CD8-positive, alpha-beta memory T cell (primary cell): Measurements from ENCODE around the gene UMAD1. TPM values are rescaled to one million over a fixed set of nuclear protein-coding genes. Genes with fewer than 3 reads are reported as not detected.

ENCODE experiments used
- CTCF ChIA-PET: fragments of 350-600 bp; sonication (Branson Sonifier 250); formaldehyde crosslinking; loops from one replicate; lab custom pipeline; 2021; ENCODE audit warnings: antibody characterized with exemption; lab: Charles Lee
- POLR2A ChIA-PET: fragments of 350-600 bp; sonication (Branson Sonifier 250); formaldehyde crosslinking; loops from one replicate; lab custom pipeline; 2021; ENCODE audit warnings: antibody characterized with exemption; lab: Charles Lee
- DNase-seq, 5 donors: peaks; one replicate each; pipeline versions ENCODE4 v3.0.0 to v3.0.0-alpha.2; 2020 to 2022; ENCODE audit warnings: mixed read lengths in 1 of 5
- H3K27ac ChIP-seq: one replicate; pipeline ENCODE4 v1.7.0; 2013; ENCODE audit warnings: low read depth, mild to moderate bottlenecking, low read length, moderate library complexity
- H3K27me3 ChIP-seq: 2 replicates; pipeline ENCODE4 v1.7.0; 2013; ENCODE audit warnings: low read length, mild to moderate bottlenecking; ENCODE audit not compliant: insufficient read depth, poor library complexity, severe bottlenecking
- H3K36me3 ChIP-seq: 2 replicates; pipeline ENCODE4 v1.7.0; 2013; ENCODE audit warnings: mild to moderate bottlenecking, low read length, moderate library complexity; ENCODE audit not compliant: insufficient read depth
- H3K4me1 ChIP-seq: 2 replicates; pipeline ENCODE4 v1.7.0; 2013; ENCODE audit warnings: mild to moderate bottlenecking, low read length, moderate library complexity; ENCODE audit not compliant: insufficient read depth
- H3K4me3 ChIP-seq: 2 replicates; pipeline ENCODE4 v1.7.0; 2013; ENCODE audit warnings: mild to moderate bottlenecking, low read length
- H3K9me3 ChIP-seq: 2 replicates; pipeline ENCODE4 v1.7.0; 2013; ENCODE audit warnings: mild to moderate bottlenecking, low read length
- H3K27ac Mint-ChIP-seq, 8 donors: one replicate each; pipeline ENCODE4 v1.8.0; 2020 to 2021; ENCODE audit warnings: mixed read lengths in 8 of 8, mild to moderate bottlenecking in 6 of 8, inconsistent platforms in 3 of 8, moderate library complexity in 3 of 8
- H3K27me3 Mint-ChIP-seq, 2 donors: one replicate each; pipeline ENCODE4 v1.8.0; 2020 to 2021; ENCODE audit warnings: mixed read lengths in 2 of 2, mild to moderate bottlenecking in 1 of 2, moderate library complexity in 1 of 2
- H3K36me3 Mint-ChIP-seq, 3 donors: one replicate each; pipeline ENCODE4 v1.8.0; 2020 to 2021; ENCODE audit warnings: mixed read lengths in 3 of 3, inconsistent platforms in 1 of 3, mild to moderate bottlenecking in 1 of 3
- H3K4me1 Mint-ChIP-seq, 3 donors: one replicate each; pipeline ENCODE4 v1.8.0; 2020 to 2021; ENCODE audit warnings: mixed read lengths in 3 of 3, inconsistent platforms in 1 of 3, mild to moderate bottlenecking in 1 of 3
- H3K4me3 Mint-ChIP-seq, 7 donors: one replicate each; pipeline ENCODE4 v1.8.0; 2020 to 2021; ENCODE audit warnings: mixed read lengths in 7 of 7, mild to moderate bottlenecking in 6 of 7, moderate library complexity in 4 of 7, inconsistent platforms in 2 of 7
- H3K9me3 Mint-ChIP-seq, 5 donors: one replicate each; pipeline ENCODE4 v1.8.0; 2020 to 2022; ENCODE audit warnings: mixed read lengths in 5 of 5, mild to moderate bottlenecking in 3 of 5, moderate library complexity in 2 of 5, inconsistent platforms in 1 of 5
- polyA plus RNA-seq: library from polyadenylated mRNA; unstranded; fragments of 300-500 nt; fragmentation: Illumina TruSeq; gene quantifications from one replicate; pipeline ENCODE4 v1.2.3, GENCODE V29; 2021
- total RNA-seq, 2 experiments: library from RNA; stranded (reverse); gene quantifications; one replicate each; pipeline ENCODE4 v1.2.3, GENCODE V29; 2021

The UMAD1 gene
- total and polyA plus RNA-seq, 3 experiments from 2014 or later = 13.5 to 27.4 (median 14.8) TPM

DNA sequence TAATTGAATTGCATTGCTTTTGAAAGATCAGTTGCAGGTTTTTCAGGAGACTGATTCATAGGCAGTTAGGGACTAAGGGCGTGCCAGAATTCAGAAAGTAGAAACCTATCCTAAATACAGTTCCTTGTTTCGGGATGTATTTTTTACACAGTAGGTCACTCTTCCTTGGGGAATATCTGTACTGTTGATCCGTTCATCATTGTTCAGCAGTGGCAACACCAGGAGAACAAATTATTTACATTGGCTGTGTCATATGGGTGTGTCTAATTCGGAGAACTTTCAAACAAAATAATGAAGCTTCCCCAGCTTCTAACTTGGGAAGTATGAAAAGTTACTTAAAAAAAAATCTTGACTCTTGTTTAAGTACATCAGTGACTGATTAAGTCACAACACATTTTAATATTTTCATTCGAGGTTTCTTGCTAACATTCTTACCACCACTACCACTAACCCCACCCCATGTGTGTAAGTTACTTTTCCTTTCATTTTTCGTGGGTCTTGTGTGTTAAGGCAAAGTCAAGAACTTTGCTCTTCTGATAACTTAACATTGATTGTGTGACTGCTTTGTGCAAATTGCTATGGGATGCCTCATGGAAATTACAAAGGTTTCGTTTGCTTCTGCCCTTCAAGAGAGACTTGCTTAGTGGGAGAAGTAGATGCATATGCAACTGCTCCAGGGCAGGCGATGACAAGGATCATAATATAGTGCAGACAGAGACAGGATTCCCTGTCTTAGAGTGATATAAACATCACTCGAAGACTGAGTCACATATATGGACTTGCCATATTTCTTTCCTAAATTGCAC, 121.6 kb downstream of the UMAD1 start:
- peak overlapping the region; percentile 20 for H3K27ac ChIP-seq
- Mint-ChIP-seq H3K27me3 (no peaks in the 10 kb centered on the region), H3K9me3 (no peaks in the 10 kb centered on the region), H3K4me1 (peaks cover 37 to 45% (median 42%) of the 10 kb centered on the region in 3 donors), H3K4me3 (peak overlapping the region; percentile 85 to 98 (median 90)), H3K27ac (peak overlapping the region; percentile 87 to 97 (median 92)), H3K36me3 (peaks cover 0 to 4% (median 0%) of the 10 kb centered on the region in 3 donors)
- peaks cover 42% of the 10 kb centered on the region for H3K4me1 ChIP-seq
- ChIA-PET POLR2A (interaction anchor here (0.6 to 1.5 kb wide), 2 partner anchors 48 to 122 kb away, joined by 6 read pairs; partner anchors contain the start of gene UMAD1), CTCF (interaction anchor here (1.1 to 1.2 kb wide), 2 partner anchors 81 to 428 kb away, joined by 3 to 4 read pairs; no protein-coding TSS in a partner anchor)
- H3K36me3 ChIP-seq = no peaks in the 10 kb centered on the region
- peak overlapping the region; percentile 59 for H3K4me3 ChIP-seq
- DNase-seq = peak in 2 of 5 donors; percentile 49 to 50
- no peaks in the 10 kb centered on the region for H3K9me3 ChIP-seq
- no peaks in the 10 kb centered on the region for H3K27me3 ChIP-seq

DNA sequence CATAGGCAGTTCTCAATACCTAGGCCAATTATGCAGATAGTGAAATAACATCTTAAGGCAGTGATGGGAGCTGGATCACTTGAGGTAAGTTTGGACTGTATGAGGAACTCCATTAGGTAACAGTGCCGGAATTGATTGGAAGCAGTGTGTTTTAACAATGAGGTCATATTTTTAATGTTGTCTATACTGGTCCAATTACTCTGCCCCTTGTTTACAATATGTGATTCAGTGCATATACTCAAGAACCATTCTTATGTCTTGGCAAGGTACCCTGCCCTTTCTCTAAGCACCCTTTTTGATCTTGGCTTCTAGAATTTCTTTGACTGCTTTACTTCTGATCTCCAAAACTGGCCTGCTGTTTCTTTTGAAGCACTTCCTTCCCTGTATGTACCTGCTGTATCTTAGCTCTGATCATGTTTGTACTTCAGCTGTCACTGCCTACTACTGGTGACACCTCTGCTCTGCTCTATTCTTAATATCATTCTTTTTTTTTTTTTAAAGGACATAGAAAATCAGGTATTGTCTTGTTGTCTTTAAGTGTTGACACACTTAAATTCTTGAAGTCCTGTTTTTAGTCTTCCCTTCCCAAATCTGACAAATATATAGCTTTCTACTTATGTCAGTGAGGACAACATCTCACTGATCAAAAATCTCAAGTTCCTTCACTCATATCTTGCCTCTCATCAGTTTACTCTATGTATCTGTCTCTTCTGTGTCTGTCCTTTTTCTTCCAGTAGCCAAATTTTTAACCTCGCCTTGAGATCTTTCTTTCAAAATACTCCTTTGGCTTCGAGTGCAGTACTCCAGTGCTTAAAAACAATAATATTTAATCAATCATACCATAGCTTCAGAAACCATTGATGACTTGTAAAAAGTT, 124.2 kb downstream of the UMAD1 start:
- DNase-seq = peak in 1 of 5 donors; percentile 39
- ChIA-PET CTCF (interaction anchor here (0.7 to 1.2 kb wide), 5 partner anchors 8 to 662 kb away, joined by 3 read pairs; no protein-coding TSS in a partner anchor), POLR2A (interaction anchor here (0.7 kb wide), 1 partner anchor 64 kb away, joined by 3 read pairs; no protein-coding TSS in a partner anchor)
- Histone ChIP-seq H3K9me3 (no peaks in the 10 kb centered on the region), H3K4me3 (no peak overlapping the region), H3K36me3 (no peaks in the 10 kb centered on the region), H3K27me3 (no peaks in the 10 kb centered on the region), H3K27ac (no peak overlapping the region), H3K4me1 (peaks cover 42% of the 10 kb centered on the region)
- H3K9me3 Mint-ChIP-seq = no peaks in the 10 kb centered on the region
- peak overlapping the region; percentile 58 to 80 (median 76) for H3K27ac Mint-ChIP-seq
- H3K36me3 Mint-ChIP-seq = peaks cover 0 to 4% (median 1%) of the 10 kb centered on the region in 3 donors
- peak overlapping the region in 2 of 7 donors; percentile 4 to 59 for H3K4me3 Mint-ChIP-seq
- H3K4me1 Mint-ChIP-seq = peaks cover 37 to 45% (median 42%) of the 10 kb centered on the region in 3 donors
- H3K27me3 Mint-ChIP-seq = no peaks in the 10 kb centered on the region

DNA sequence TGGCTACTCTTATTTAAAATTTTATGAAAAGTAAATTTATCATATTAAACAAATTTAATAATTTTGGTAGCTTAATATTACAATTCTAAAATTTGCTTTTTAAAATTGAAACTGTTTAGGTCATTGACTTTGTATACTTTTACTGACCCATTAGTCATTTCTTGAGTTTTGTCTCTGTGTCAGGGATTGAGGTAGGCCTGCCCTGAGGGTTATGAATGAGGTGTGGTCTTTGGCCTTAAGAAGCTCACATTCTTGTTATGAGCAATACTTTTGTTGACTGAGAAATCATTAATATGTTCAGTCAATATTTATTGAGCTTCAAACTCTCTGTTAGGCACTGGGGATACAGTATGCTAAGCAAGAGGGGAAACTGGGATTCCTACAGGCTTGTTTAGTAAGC, 124.9 kb downstream of the UMAD1 start:
- H3K27ac ChIP-seq = no peak overlapping the region
- no peak overlapping the region for H3K4me3 ChIP-seq
- Mint-ChIP-seq H3K4me3 (no peak overlapping the region), H3K4me1 (peaks cover 38 to 43% (median 42%) of the 10 kb centered on the region in 3 donors), H3K9me3 (no peaks in the 10 kb centered on the region), H3K36me3 (peaks cover 0 to 4% (median 1%) of the 10 kb centered on the region in 3 donors), H3K27ac (peak overlapping the region in 1 of 8 donors; percentile 61), H3K27me3 (no peaks in the 10 kb centered on the region)
- no peaks in the 10 kb centered on the region for H3K9me3 ChIP-seq
- H3K4me1 ChIP-seq = peaks cover 42% of the 10 kb centered on the region
- CTCF ChIA-PET = interaction anchor here (1.2 kb wide), 1 partner anchor 11 kb away, joined by 3 read pairs; no protein-coding TSS in a partner anchor
- no peak for DNase-seq
- H3K36me3 ChIP-seq = no peaks in the 10 kb centered on the region
- no peaks in the 10 kb centered on the region for H3K27me3 ChIP-seq
- POLR2A ChIA-PET = interaction anchor here (0.7 kb wide), 1 partner anchor 63 kb away, joined by 3 read pairs; no protein-coding TSS in a partner anchor

DNA sequence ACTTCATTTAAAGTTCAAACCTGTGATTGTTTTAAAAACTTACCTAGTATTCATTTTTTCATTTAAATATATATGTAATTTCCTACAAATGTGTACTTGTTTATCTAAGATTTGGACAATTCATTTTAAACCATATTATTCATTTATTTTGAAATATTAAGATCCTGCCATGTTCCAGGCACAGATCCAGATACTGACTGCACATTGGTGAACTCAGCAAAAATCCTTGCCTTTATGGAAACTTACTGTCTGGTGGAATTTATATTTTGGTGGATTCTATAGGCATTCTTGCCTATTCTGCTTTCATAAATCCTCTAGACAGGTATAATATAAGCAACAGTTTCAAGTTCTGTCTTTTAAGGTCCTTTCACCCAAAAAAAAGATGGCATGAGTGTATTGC, 126.1 kb downstream of the UMAD1 start:
- Histone ChIP-seq H3K4me3 (no peak overlapping the region), H3K36me3 (no peaks in the 10 kb centered on the region), H3K27ac (no peak overlapping the region), H3K27me3 (no peaks in the 10 kb centered on the region), H3K4me1 (peaks cover 33% of the 10 kb centered on the region), H3K9me3 (no peaks in the 10 kb centered on the region)
- Mint-ChIP-seq H3K27me3 (no peaks in the 10 kb centered on the region), H3K4me1 (peaks cover 32 to 44% (median 35%) of the 10 kb centered on the region in 3 donors), H3K9me3 (no peaks in the 10 kb centered on the region), H3K4me3 (no peak overlapping the region), H3K27ac (no peak overlapping the region), H3K36me3 (peaks cover 0 to 4% (median 1%) of the 10 kb centered on the region in 3 donors)
- DNase-seq = no peak
- POLR2A ChIA-PET = interaction anchor here (0.7 kb wide), 1 partner anchor 203 kb away, joined by 3 read pairs; no protein-coding TSS in a partner anchor
- CTCF ChIA-PET = no interaction called here

DNA sequence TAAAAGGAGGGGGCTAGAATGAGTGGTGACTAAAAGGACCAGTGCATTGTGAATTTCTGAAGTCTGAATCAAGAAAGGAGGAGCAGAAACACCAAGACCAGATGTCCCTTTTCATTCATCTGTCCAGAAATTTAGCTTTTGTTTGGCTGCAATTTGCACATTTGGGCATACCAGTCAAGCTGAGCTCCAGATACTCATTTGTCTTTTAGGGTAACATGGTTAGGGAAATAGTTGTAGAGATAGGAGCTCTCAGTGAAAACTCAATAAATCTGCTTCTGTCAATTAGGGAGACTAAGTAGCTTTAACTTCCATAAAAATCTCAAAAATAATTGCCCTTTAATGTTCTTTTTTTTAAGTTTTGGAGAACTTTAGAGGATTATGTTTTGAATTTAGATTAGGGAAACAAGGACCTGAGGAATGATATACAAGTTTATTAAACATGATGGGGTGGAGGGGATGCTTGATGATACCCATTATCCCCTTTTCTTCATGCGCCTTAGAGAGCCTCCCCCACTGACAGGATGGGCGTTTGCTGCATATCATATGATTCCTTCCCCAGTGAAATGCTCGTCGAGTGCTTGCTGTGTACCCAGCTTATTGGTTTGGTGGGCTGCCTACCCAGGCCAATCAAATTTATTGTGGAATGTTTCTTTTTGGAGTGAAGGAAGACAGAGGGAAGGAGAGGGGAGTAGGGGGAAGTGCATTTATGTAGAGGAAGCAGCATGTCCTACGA, 128.6 kb downstream of the UMAD1 start:
- POLR2A ChIA-PET = no interaction called here
- no peak overlapping the region for H3K4me3 Mint-ChIP-seq
- H3K9me3 Mint-ChIP-seq = no peaks in the 10 kb centered on the region

DNA sequence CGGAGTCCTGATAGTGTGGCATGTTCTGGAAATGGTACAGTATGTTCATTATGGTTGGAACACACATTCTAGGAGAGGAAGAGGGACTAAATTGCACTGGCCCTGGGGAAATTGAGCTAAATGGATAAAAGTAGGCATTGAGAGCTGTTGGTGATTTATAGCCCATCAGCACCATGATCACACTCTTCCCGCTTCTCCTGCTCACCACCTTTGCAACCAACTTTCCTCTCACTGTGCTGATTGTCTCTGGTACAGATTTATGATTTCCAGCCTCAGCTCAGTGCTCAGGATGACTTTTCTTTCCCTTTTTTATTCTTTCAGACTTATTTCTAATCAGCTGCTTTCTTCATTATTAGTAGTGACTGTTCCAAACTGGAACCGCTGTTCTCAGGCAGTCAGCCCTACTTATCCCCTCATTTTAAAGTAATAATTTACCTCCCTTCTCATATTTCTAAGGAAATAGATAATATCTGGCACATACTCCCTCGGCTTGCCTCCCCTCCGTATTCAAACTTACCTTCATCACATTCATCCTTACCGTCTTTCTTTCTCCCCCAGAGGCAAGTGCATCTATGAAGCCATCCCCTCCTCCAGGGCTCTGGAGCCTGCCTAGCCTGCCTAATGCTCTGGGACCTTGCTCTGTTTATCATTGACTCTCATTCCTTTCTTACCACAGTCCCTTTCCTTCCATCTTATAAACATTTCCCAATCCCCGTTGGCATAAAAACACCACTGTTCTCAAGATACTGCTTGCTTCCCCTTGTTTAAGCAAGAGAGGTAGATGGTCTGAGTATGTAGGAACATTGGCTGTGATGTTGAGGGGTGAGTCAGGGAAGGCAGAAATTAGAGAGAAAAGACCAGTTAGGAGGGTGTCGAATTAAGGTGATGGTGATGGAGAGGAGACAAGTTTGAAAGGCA, 129.4 kb downstream of the UMAD1 start:
- H3K9me3 ChIP-seq = no peaks in the 10 kb centered on the region
- no peak overlapping the region for H3K27ac Mint-ChIP-seq
- no peak overlapping the region for H3K4me3 ChIP-seq
- no peaks in the 10 kb centered on the region for H3K27me3 ChIP-seq
- peaks cover 0 to 5% (median 1%) of the 10 kb centered on the region in 3 donors for H3K36me3 Mint-ChIP-seq
- peaks cover 14 to 43% (median 29%) of the 10 kb centered on the region in 3 donors for H3K4me1 Mint-ChIP-seq
- H3K36me3 ChIP-seq = no peaks in the 10 kb centered on the region
- H3K4me1 ChIP-seq = peaks cover 22% of the 10 kb centered on the region
- no peak overlapping the region for H3K27ac ChIP-seq
- H3K27me3 Mint-ChIP-seq = no peaks in the 10 kb centered on the region
- CTCF ChIA-PET = interaction anchor here (0.8 kb wide), 1 partner anchor 418 kb away, joined by 3 read pairs; no protein-coding TSS in a partner anchor
- no peak overlapping the region for H3K4me3 Mint-ChIP-seq
- POLR2A ChIA-PET = no interaction called here
- no peaks in the 10 kb centered on the region for H3K9me3 Mint-ChIP-seq
- no peak for DNase-seq

More for the DNA sequence above, 128.6 kb downstream of the UMAD1 start:
- no peak for DNase-seq
- Histone ChIP-seq H3K36me3 (no peaks in the 10 kb centered on the region), H3K27ac (no peak overlapping the region), H3K9me3 (no peaks in the 10 kb centered on the region), H3K4me1 (peaks cover 29% of the 10 kb centered on the region), H3K27me3 (no peaks in the 10 kb centered on the region), H3K4me3 (no peak overlapping the region)
- CTCF ChIA-PET = interaction anchor here (0.8 kb wide), 1 partner anchor 418 kb away, joined by 3 read pairs; no protein-coding TSS in a partner anchor
- no peaks in the 10 kb centered on the region for H3K27me3 Mint-ChIP-seq
- H3K36me3 Mint-ChIP-seq = peaks cover 0 to 1% (median 0%) of the 10 kb centered on the region in 3 donors
- peaks cover 22 to 48% (median 32%) of the 10 kb centered on the region in 3 donors for H3K4me1 Mint-ChIP-seq
- H3K27ac Mint-ChIP-seq = no peak overlapping the region
